Kasumi-1 (cell line): ENCODE results near the gene CEP43.

Experiments
- DNase-seq, 2 experiments: peaks; one replicate each; lab custom pipeline; 2025; lab: John Stamatoyannopoulos, UW

Gene CEP43

GRCh38 chr6:167013946-167014345 lies 14.7 kb downstream of the CEP43 start:
- no peak for DNase-seq

GRCh38 chr6:167015302-167015701 lies 16.1 kb downstream of the CEP43 start:
- DNase-seq: no peak

GRCh38 chr6:167020206-167020605 lies 21.0 kb downstream of the CEP43 start:
- DNase-seq: no peak

- no peak for DNase-seq
These were observed 28.1 kb downstream of the CEP43 start for GRCh38 chr6:167027308-167027707.

GRCh38 chr6:167027772-167028171 lies 28.6 kb downstream of the CEP43 start:
- DNase-seq: no peak

GRCh38 chr6:167030222-167031072 lies 31.2 kb downstream of the CEP43 start:
- no peak for DNase-seq

GRCh38 chr6:167031082-167031709 lies 32.0 kb downstream of the CEP43 start:
- DNase-seq: no peak

- no peak for DNase-seq
These were observed 34.9 kb downstream of the CEP43 start for GRCh38 chr6:167034056-167034455.

- no peak for DNase-seq
These were observed 38.6 kb downstream of the CEP43 start for GRCh38 chr6:167037762-167038161.

GRCh38 chr6:167044696-167045095 lies 45.5 kb downstream of the CEP43 start:
- no peak for DNase-seq

GRCh38 chr6:167045828-167046580 lies 46.8 kb downstream of the CEP43 start:
- peak; percentile 57 to 58 for DNase-seq

GRCh38 chr6:167046861-167047495 lies 47.8 kb downstream of the CEP43 start:
- no peak for DNase-seq

GRCh38 chr6:167047554-167047953 lies 48.4 kb downstream of the CEP43 start:
- peak; percentile 73 to 84 for DNase-seq
